Hippocampal formation (tissue), 2 donors: ENCODE results near the gene ORC4.

Experiments
- DNase-seq, 2 donors: peaks; one replicate each; lab custom pipeline; 2025; lab: John Stamatoyannopoulos, UW

The ORC4 gene

DNA sequence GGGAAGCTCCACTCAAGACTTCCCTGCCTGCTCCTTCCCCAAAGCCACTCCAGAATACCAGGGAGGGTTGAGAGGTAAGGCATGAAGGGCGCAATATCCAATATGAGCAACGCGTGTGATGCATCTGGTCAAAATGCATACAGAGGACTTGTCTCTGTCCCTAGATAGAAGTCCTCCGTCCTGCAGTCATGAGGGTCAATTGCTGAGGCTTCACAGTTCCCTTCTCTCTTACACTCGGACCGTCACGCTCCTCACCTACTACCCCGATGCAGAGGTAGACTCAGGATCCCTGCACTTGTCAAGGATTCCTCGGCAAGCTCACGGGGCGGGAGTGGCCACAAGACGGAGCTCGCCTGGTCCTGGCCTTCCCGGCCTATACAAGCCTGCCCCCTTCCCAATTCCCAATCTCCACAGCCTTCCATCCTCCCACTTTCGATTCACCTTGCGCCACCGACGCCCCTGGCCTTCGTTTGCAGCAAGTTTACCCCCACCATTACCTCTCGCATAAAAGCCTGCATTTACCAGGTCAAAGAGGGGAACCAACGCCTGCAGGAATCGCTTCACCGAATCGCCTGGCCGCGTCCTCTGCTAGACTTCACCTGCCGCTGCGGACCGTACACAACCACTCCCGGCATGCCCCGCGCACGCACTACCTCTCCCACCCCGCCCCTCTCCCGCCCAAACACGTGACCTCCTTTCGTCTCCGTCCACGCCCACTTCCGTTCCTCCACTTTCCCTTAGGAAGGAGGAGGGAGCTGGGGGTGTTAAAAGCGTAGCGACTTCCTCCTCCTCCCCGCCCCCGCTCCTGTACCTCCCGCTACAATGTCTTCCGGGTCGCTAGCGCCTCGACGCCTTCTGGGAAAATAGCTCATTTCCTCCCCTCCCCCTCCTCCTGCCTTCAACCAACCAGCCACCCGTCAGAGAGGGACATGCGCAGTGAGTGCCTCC is at the start of gene ORC4:
TSS of gene ORC4 (minus strand) at position 627 of the 948 bp plus-strand sequence. CDS start 44,779 bp downstream, outside the sequence.
- peak; percentile 97 to 99 for DNase-seq

DNA sequence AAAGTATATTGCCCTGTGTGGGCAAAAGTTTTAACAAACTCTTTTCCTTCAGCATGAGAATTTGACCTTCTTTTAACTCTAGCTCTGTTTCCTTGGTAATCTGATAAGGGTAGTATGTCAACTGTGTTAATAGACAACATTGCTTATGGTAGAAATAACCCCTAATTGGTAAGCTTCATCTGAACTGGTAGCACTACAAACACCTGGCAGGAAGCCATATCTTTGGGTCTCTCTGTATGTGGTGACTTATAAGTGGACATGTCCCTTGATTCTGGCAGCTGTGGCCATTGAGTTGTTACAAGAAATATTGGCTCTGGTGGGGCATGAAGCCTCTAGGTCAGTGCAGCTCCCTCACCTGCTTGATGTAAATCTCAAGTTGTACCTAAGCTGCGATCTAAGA is 47.3 kb upstream of the ORC4 start:
- DNase-seq = no peak

DNA sequence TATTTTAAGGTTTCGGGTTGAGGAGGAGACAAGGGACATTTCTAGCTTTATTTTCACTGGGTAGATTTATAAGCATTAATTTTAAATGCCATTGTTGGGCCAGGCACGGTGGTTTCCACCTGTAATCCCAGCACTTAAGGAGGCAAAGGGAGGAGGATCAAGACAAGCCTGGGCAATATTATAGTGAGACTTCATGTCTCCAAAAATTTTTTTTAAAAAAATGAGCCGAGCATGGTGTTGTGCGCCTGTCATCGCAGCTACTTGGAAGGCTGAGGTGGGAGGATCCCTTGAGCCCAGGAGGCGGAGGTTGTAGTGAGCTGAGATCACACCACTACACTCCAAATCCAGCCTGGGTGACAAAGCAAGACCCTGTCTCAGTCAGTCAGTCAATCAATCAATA is 45.4 kb upstream of the ORC4 start:
- no peak for DNase-seq

DNA sequence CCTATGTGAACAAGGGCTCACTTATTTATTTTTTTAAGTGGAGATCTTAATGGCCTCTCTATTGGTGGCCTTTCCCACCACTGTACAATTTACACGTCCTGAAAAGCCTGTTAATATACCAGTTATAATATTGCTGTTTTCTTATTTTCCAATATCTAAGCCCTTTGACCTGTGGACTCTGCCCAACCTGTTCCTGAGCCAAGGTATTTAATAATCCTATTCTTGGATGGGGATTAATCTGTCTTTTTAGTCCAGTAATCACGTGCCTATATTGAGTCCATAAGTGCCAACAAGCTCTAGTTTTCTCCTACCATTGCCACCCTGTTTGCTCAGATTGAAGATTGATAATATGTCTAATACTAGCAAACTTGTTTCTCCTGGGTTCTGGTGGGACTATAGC is 43.1 kb upstream of the ORC4 start:
- DNase-seq = no peak

DNA sequence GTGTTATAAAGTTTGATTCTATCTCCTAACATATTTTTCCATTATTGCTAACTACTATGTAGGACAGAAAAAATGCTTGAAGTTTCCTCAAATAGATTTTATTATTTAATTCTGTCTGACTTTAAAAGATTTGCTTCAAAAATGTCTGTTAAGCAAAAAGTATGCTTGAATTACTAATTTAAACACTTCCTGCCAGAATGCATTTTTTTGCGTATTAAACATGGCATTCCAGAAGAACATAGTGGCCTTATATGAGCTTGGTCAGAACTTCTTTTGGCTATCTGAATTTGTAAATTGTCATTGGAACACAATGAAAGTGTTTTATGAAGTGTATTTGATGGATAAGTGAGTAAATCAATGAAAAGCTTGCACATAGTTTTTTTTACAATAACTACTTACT is 38.1 kb upstream of the ORC4 start:
- DNase-seq = no peak

DNA sequence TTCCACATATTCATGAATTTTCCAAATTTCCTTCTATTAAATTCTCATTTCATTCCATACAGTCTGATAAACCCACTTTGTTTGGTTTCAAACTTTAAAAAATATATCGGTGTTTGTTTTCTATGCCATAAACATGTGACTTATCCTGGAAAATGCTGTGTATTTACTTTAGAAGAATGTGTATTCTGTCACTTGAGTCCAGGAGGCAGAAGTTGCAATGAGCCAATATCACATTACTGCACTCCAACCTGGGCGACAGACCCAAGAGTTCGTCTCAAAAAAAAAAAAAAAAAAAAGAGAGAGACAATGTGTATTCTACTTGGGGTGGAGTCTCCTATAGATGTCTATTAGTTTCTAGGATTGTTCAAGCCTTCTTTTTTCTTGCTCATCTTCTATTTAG is 32.1 kb upstream of the ORC4 start:
- DNase-seq = no peak

DNA sequence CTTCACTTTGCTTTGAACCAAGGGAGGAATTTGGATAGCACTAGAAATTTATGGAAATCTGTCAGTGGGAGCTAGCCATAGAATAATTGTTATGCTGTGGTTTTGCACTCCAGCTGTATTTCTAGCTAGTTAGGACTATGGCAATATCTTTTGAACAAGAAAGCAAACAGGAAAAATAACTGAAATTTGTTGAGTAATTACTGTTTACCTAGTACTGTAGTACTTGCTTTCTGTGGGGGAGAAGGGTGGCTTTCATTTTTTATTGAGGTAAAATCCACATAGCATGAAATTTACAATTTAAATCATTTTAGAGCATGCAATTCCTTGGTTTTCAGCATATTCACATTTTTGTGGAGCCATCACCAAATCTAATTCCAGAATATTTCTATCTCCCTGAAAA is 28.7 kb upstream of the ORC4 start:
- DNase-seq = no peak

DNA sequence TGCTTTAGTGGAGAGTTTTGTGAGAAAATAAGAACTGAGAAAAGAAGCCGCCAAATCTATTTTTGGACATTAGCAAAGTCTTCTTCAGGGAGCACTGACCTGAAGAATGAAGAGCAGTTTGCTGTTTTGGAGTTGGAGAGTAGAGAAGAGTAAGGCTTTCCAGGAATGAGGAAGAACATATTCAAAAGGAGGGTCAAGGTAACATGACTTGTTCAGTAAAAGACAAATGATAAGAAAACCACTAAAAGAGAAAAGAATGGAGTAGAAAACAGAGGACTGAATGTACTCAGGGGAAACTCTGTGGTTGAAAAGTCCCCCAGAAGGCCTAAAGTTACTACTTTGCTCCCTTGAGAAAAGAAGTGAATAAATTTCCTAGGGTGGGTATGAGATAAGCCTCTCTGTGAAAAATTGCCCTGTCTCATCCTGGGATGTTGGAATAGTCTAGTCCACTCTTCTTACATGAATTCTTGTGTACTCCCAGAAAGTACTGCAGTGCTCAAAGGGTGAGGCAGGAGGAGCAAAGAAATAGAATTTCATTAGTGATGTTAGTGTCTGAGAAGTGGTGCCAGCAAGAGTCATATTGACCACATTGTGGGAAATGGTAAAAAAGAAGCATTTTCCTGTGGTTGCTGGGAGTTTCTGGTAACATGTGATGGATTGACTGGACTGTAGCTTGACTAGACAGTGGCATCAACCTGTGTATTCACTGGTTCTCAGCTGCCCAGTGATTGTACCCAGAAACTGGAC is 28.1 kb upstream of the ORC4 start:
- no peak for DNase-seq

DNA sequence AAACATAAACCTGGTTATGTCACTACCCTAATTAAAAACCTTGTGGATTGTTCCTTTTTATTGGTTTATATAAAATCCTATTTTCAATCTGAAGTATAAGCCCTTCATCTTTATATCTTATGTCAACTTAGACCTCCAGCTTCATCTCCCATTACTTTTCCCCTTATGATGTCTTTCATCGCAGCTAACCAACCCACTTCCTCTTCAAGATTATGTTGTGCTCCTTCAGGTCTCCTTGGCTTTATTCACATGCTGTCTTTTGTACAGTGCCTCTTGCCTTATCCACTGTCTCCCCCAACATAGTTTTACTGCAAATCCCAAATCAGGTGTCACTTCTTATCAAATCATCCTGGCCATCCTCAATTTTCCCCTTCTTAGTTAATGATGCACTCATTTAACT is 26.3 kb upstream of the ORC4 start:
- no peak for DNase-seq

DNA sequence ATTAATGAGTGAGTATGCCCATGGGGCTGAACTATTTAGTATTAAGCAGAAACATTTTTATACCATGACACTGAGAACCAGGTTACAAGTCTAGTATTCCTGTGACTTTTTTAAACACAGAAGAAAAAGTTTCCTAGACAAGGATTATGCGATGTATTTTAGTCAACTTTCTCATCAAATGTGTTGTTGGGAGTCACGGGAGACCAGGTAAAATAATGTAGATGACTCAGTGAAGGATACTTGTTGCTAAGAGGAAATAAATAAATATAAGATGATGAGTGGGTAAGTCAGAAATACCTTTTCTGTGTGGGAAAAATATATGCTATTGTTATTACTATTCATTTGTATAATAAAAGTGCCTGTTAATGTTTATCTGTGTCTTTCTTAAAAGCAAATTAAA is 23.8 kb upstream of the ORC4 start:
- DNase-seq = no peak

DNA sequence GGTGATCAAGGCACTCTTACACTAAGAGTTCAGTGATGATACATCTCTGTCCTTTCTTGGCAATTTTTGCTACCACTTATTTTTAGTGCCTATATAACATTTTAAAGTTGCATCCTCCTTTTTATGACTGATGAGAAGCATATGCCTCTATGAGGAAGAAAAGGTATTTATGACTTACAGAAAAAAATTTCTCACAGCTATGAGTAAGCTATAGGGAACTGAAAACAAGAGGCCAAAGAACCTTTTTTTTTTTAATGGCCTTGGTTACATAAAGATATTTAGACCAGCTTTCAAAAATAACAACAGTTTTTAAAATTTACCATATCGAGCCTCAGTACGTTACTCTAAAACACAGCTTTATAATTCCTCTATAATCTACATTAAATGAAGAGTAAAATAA is 21.7 kb upstream of the ORC4 start:
- DNase-seq = no peak

DNA sequence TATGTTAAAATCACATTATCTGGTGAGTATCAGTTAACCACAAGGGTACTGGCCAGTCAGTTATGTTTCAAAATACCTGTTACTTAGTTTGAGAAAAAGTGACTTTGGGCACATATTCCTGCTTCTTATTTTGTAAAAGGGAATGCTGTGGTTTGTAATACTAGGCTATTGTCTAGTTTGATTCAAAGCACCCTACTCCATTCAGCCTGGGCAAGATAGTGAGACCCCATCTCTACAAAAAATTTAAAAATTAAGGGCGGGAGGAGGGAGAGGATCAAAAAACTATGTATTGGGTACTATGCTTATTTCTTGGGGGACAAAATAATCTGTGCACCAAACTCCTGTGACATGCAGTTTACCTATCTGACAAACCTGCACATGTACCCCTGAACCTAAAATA is 19.2 kb upstream of the ORC4 start:
- no peak for DNase-seq

DNA sequence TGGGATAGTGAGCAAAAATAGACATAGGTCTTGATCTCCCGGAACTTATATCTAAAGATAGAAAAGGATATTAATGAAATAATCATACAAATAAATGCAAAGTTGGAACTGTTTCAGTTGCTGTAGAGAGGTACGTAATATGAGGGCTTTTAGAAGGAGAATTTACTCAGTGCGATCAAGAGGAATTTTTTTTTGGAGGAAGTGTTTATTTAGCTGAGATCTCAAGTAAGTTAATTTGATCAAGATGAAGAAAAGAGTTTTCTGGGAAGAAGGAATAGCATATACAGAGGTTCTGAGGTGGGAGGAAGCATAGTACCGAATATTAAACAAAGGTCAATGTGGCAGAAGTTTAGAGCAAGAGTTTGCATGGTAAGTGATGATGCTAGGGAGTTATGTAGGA is 11.7 kb upstream of the ORC4 start:
- no peak for DNase-seq

DNA sequence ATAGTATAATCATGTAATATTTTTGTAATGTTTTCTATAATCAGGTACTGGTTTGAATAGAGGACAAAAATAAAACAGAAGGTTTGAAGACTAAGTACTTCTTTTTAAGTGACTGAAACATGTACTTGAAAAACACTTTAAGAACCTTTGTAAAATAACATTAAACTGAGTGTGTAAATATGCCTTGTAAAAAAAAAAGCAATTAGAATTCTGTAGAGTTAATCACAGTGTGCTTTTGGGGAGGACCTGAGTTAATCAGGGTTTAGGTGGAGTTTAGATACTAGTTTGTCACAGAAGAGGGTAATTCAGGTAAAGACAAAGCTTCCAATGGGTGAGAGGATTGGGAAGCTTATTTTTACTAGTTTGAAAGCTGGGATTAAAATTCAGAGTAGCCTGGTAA is 10.6 kb upstream of the ORC4 start:
- DNase-seq = no peak

DNA sequence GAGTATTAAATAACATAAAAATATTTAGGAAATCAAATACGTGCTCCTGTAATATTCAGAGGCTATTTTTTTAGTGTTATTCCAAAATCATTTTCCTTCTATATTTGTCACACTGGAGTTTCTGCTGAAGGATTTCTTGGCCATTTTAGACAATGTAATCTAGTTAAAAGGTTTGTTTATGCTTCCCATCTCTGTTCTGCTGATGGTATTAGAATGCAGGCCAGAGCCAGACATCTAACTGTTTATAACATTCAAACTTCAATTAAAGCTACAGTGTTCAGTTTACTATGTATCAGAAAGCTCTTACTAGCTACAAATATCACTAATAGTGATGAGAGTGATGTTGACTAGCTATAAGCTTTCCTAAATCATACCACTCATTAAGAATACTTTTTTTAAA is 8.2 kb upstream of the ORC4 start:
- no peak for DNase-seq

DNA sequence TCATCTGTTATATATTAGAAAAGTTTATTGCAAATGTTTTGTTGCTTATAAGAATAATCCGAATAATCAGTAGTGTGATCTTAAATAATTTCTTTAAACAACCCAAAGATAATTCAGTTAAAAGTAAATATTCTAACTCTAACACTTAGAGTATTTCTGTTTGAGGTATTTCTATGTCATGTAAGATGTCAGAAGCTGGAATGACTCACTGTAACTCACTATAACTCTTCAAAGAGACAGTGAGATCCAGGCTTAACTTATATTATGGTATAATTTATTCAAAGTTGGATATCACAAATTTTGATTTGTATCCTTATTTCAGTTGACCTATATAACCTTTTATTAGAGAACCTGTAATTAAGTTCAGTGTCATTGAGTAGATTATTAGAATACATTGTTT is 7.3 kb upstream of the ORC4 start:
- DNase-seq = no peak

DNA sequence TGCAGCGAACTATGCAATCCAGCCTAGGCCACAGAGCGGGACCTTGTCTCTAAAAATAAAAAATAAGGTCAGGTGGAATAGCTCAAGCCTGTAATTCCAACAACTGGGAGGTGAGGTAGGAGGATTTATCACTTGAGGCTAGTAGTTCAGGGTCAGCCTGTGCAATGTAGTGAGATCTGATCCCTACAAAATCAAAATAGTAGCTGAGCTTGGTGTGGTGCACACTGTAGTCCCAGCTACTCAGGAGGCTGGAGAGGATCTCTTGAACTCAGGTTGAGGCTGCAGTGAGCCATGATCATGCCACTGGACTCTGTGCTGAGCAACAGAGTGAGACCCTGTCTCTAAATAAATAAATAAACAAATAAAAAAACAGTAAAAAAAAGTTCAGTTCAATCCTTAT is 6.0 kb upstream of the ORC4 start:
- DNase-seq = no peak

DNA sequence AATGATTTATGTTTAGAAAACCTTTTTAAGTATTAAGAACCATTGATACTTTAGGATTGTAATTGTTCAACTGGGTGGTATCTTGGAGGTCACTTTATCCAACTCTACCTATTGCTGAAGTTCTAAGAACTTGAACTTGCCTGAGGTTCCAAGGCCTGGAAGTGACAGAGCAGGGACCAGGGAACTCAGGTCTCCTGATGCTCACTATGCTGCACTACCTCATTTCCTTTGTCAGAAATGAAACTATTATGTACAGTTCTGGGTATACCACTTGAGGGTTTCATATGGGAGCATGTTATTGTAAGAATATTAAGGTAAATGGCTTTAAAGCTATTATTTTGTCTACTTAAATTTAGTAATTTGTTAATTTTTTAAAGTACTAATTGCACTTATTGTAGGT is 3.3 kb upstream of the ORC4 start:
- no peak for DNase-seq

DNA sequence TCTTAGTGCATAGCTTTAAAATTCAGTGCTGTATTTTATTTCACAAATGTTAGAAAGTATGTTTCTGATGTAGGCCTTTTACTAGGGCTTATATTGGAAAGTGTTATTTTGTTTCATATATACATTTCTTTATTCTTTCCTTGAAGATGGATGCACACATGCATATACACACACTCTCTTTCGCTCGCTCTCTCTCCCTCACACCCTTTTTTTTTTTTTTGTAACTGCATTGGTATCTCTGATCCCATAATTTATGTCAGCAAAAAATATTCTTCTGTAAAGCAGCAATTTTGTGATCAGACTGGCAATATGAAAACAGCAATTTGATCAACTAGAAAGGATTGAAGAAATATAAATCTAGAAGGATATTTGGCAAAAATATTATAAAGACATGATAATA is 2.3 kb upstream of the ORC4 start:
- no peak for DNase-seq

DNA sequence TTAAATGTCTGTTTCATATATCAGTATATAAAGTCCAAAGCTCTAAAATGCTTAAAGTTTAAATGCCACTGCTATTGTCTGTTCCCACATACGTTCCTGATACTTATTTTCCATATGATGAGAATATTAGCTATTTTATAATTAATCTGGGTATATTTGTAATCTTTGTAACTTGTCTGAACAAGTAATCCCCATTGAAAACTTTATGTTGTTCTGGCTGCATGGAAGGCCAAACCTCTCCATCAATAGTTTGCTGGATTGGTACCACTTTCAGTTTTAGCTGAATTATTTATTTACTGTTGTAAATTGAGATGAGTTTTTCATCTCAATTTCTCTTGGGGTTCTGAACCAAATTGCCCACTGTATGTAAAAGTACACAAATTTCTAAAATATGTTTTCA is 1.8 kb upstream of the ORC4 start:
- no peak for DNase-seq

DNA sequence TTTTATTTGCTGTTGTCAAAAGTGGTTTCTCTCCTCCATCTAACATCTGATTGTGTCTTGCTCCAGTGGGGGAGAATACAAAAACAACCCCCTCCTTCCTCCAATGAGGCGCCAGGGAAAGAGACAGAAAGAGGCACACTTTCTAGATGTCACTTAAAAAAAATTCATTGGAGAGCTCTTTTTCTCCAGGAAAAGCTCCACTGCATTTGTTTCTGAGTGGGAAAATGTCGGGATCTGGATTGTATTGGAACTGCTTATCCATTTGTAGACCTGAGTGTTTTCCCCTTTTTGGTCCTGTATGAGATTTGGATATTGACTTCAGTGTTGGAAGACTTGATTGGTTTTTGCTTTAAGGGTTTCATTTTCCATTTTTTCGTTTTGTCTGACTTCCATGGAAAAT is 1.3 kb upstream of the ORC4 start:
- DNase-seq = no peak

DNA sequence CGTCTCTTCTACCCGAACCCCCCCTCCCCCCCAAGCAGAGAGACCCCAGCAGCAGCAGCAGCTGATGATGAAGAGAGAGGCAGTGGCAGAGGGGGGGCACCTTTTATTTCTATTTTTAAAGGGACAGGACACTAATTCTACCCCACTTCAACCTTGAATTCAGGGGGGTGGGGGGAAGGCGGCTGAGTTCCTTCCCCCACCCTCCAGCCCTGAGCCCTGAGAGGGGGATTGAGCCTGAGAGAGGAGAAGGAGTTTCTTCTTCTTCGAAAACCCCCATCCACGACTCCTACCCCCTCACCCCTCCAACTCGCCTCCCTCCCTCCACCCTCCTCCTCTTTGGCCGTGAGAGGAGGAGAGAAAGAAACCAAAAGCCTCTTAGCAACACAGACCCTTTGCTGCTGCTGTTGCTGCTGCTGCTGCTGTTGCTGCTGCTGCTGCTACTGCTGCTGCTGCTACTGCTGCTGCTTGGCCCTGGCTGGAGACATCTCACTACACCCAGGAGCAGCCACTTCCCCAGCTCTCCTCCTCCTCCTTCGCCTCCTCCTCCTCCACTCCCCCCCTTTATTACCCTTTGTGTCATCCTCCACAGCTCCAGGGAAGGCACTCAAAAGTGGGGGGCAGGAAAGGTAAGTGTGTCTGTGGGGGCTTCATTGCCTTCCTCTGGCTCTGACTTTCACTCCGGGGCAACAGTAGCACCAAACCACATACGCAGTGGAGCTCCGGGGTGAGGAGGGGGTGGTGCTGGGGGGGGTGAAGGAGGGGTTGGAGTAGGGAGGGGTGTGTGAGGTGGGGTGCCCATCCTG is 723 bp upstream of the ORC4 start, which contains the start of gene MBD5:
TSS of gene MBD5 (plus strand) at position 33 of the 803 bp plus-strand sequence.
- peak; percentile 32 to 74 for DNase-seq
